GM19395 (cell line): ENCODE results near the gene BICRAL.
"Not testable (repeated sequence)": the region's sequence is repeated elsewhere in the genome, so short reads cannot be mapped to it uniquely, and the experiment has no call there.

Experiments used
- ATAC-seq: cut with Tn5 transposase; IDR thresholded peaks from one replicate; pipeline ENCODE4 v1.9.1; 2021; ENCODE audit warnings: mild to moderate bottlenecking, moderate library complexity; ENCODE audit not compliant: unreplicated experiment

Gene BICRAL

GRCh38 chr6:42781796-42782688, at the start of gene BICRAL:
Gene BICRAL, plus strand, starts transcription at chr6:42782052. Its CDS starts 39,971 bp downstream, at chr6:42822023.
- ATAC-seq: no peak

- ATAC-seq: not testable (repeated sequence)
Measured at GRCh38 chr6:42733867-42734481, 47.9 kb upstream of the BICRAL start.

GRCh38 chr6:42735976-42736375, 45.9 kb upstream of the BICRAL start:
- no peak for ATAC-seq

- no peak for ATAC-seq
Measured at GRCh38 chr6:42740725-42741124, 41.1 kb upstream of the BICRAL start.

- no peak for ATAC-seq
Measured at GRCh38 chr6:42742116-42742894, 39.5 kb upstream of the BICRAL start.

- no peak for ATAC-seq
Measured at GRCh38 chr6:42744351-42744893, 37.4 kb upstream of the BICRAL start.

- ATAC-seq: no peak
Measured at GRCh38 chr6:42745083-42745639, 36.7 kb upstream of the BICRAL start.

- ATAC-seq: peak; percentile 81
Measured at GRCh38 chr6:42745640-42746462, 36.0 kb upstream of the BICRAL start, which contains the start of gene TBCC. Gene TBCC, minus strand, starts transcription at chr6:42746103. Its CDS starts 30 bp downstream, at chr6:42746073.

- ATAC-seq: peak; percentile 62
Measured at GRCh38 chr6:42746463-42747391, 35.1 kb upstream of the BICRAL start.

GRCh38 chr6:42748203-42748898, 33.5 kb upstream of the BICRAL start:
- no peak for ATAC-seq

GRCh38 chr6:42751055-42751454, 30.8 kb upstream of the BICRAL start:
- no peak for ATAC-seq

GRCh38 chr6:42754759-42755158, 27.1 kb upstream of the BICRAL start:
- ATAC-seq: no peak

GRCh38 chr6:42756722-42757121, 25.1 kb upstream of the BICRAL start:
- ATAC-seq: no peak

GRCh38 chr6:42758756-42759430, 23.0 kb upstream of the BICRAL start:
- no peak for ATAC-seq

GRCh38 chr6:42761287-42762067, 20.4 kb upstream of the BICRAL start:
- no peak for ATAC-seq

GRCh38 chr6:42762426-42762859, 19.4 kb upstream of the BICRAL start:
- no peak for ATAC-seq

GRCh38 chr6:42762950-42763349, 18.9 kb upstream of the BICRAL start:
- no peak for ATAC-seq
